ENCODE results near the gene KLHL11.
A peak's percentile ranks its signal among the peaks of the same experiment; 100 is the strongest.

Gene KLHL11
- total RNA-seq: 88.6 reads per million, percentile 80 among the genes with 10 or more reads in this experiment

- DNase-seq: peak; percentile 83
These were observed at the start of gene KLHL11 for GRCh38 chr17:41864836-41865595. Gene KLHL11, minus strand, starts transcription at chr17:41865423. Its CDS starts 53 bp downstream, at chr17:41865370.

DNA sequence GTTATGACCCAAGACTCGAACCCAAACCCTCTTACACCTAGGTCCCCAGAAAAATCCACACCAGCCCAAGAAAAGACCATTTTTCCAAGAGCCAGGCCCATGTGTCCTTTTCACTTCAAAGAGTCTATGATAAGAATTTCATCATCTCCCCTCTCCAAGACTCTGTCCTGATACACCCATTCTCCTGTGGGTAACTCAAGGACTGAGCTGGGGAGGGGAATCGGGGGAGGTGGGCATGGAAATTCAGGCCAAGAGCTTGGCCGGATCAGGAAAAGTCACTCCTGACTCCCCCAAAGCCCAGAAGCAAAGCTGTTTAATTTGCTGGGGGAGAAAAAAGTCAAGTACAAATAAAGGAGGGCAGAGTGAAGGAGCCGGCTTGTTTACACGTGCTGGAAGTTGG lies 49.8 kb upstream of the KLHL11 start:
- DNase-seq: no peak

DNA sequence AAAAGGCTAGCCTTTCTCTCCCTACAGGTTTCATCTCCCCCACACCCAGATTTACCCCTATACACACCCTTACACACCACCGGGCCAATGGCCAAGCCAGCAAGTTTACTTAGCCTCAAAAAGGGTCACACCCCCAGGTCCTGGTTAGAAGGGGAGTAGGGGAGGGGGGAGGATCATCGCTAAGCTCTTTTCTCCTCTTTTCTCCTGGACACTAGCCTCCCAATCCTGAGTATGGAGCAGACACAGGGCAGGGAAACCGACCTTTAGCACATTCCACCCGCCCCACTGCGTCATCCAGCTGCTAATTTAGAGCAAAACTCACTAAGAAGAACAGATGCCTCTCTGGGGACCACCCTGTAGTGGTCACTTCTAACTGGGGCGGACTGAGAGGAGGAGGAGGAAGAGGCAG lies 49.1 kb upstream of the KLHL11 start:
- no peak for DNase-seq

DNA sequence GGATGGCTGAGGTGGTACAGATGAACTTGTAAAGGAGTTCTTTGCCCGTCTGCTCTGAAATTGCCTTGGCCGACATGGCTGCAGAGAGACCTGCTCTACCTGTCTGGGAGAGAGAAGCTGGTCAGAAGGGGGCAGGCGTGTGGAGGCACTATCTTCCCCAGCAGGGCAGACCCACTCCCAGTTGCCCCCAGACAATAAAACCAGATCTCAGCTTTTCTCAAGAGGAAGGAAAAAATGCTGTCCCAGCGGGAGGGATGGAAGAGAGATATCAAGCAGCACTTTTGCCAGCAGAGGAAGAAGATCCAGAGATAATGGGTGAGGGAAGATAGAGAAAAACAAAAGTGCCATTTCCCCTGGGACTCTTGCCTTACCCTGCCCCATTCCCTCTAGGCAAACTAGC lies 48.6 kb upstream of the KLHL11 start:
- DNase-seq: no peak

GRCh38 chr17:41912925-41913324 lies 47.7 kb upstream of the KLHL11 start:
- no peak for DNase-seq

DNA sequence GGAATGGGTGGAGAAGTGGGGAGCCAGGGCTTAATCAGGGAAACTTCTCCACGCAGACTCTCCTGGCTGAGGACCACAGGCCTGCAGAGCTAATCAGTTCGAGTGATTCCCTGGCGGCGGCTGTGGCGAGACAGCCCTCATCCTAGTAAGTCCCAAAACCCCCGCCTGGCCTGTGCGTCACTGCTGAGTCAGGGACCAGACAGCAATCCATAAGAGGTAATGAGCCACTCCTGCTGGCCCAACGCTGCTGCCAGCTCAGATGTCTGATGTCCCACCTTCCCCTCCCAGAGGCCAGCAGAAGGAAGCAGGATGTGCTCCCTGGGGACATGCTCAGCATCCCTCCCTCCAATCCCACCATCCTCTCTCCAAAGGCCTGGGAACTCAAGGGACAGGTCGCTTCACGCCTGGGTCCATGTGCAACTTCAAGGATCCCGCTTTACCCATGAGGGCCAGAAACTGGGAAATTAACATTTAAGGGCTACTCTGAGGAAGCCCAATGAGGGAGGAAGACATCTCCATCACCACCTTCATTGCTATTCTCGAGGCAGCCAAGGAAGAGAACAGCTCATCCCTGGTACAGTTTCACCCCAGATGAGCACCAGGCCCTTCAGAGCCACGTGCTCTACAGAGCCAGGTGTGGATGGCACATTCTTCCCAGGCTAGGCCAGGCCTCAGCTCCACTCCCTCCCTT lies 45.6 kb upstream of the KLHL11 start:
- DNase-seq: no peak

- no peak for DNase-seq
These were observed 43.9 kb upstream of the KLHL11 start for GRCh38 chr17:41909088-41909487.

- no peak for DNase-seq
These were observed 42.7 kb upstream of the KLHL11 start for GRCh38 chr17:41907633-41908539.

- no peak for DNase-seq
These were observed 41.9 kb upstream of the KLHL11 start for GRCh38 chr17:41907185-41907556.

- DNase-seq: no peak
These were observed 41.4 kb upstream of the KLHL11 start for GRCh38 chr17:41906465-41907184.

DNA sequence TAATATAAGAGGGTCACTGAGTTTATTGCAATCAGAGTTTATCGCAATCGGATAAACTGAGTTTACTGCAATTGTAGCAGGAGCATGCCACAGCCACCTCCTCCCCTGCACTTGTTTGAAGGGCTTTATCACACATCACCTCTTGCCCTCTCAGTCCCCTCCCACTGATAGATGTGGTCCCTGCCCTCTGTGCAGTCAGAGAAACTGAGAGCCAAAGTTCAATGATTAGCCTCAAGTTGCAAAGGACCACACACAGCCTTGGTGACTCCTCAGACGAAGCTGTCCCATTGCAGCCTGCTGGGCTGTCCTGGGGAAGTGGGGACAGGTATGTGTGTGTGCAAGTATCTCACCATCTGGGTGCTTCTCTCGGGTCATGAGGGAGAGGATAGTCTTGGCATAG lies 39.9 kb upstream of the KLHL11 start:
- no peak for DNase-seq

DNA sequence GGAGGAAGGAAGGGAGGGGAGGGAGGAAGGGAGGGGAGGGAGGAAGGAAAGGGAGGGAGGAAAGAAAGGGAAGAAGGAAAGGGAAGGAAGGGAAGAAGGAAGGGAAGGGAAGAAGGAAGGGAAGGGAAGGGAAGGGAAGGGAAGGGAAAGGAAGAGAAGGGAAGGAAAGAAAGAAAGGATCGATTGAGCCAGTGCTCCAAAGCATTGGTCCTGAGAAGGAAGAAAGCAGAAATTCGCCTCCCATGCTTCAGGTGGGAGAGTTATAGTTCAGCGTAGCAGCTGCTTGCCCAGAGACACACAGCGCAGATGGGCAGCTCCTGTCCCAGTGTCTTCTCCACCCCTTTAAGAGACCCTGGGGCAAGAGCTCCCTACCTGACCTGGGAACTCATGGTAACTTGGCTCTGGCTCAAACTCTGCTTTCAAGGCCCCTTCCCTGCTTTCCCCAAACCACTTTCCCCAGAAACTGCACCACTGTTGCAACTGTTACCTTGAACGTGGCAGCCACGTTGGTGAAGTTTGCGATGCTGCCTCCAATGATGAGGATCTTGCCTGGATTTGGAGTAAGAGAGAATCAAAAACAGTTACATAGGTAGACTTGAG lies 39.1 kb upstream of the KLHL11 start:
- DNase-seq: no peak

GRCh38 chr17:41901646-41902045 lies 36.4 kb upstream of the KLHL11 start:
- DNase-seq: no peak

- DNase-seq: no peak
These were observed 31.5 kb upstream of the KLHL11 start for GRCh38 chr17:41896726-41897125.

GRCh38 chr17:41895617-41896016 lies 30.4 kb upstream of the KLHL11 start:
- no peak for DNase-seq

- DNase-seq: no peak
These were observed 29.6 kb upstream of the KLHL11 start for GRCh38 chr17:41894791-41895331.

GRCh38 chr17:41893384-41893783 lies 28.2 kb upstream of the KLHL11 start:
- no peak for DNase-seq

GRCh38 chr17:41892021-41892376 lies 26.8 kb upstream of the KLHL11 start:
- DNase-seq: no peak

- DNase-seq: no peak
These were observed 26.2 kb upstream of the KLHL11 start for GRCh38 chr17:41891135-41892020.

- DNase-seq: no peak
These were observed 23.2 kb upstream of the KLHL11 start for GRCh38 chr17:41888332-41888965.
